Hematopoietic multipotent progenitor cell treated with erythropoietin and hydrocortisone succinate and interleukin-3 and kit ligand, for 6 days (in vitro differentiated cells): ENCODE data around the gene LEFTY2.
"Not testable (repeated sequence)": the region's sequence is repeated elsewhere in the genome, so short reads cannot be mapped to it uniquely, and the experiment has no call there.

ENCODE experiments used
- DNase-seq: peaks from one replicate; pipeline ENCODE4 v3.0.0-alpha.2; 2015

LEFTY2 gene

GRCh38 chr1:225953315-225953714 lies 12.3 kb upstream of the LEFTY2 start:
- DNase-seq: peak; percentile 41

DNA sequence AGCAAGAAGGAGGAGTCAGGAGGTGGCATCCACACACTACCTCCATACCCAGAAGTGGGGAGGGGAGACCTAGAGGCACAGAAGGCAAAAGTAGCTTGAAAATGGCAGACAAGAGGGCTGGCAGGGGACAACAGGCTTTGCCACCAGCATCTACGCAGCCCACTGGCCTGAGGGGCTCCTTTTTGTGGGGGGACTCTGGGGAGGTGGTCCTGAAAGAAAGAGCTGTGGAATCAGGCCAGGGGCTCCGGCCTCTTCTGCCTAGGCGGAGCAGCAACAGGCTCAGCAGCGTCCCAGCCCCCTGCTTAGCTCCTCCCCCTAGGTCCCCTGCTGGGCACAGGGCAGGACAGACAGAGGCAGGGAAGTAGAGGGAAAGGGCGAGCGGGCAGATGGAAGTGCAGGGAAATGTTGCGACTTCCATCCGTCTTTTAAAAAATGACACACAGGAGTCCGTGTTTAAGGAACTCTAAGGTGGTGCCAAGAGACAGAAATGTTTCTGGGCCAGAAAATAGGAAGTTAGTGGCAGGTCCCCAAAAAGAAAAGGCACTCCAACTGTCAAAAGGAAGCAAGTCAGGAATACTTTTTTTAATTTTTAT lies 10.0 kb upstream of the LEFTY2 start:
- DNase-seq: peak; percentile 51

DNA sequence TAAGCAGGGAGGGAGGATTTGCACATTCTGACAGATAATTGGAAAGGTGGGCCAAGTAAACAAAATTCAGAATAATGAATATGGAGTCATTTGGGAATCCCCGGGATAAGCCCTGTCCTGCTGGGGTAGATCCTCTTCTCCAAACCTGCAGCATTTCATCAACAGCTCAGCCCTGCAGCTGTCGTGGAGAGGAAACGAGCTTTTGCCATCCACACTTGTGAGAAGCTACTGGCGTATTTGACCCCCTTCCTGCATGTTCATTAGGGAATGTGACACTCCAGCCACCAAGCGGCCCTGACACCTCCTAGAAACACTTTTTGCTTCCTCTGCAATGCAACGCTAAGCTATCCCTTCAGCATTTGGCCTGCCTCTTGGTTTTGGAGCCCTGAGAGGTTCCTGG lies 8.0 kb upstream of the LEFTY2 start:
- DNase-seq: no peak

GRCh38 chr1:225946803-225947202 lies 5.8 kb upstream of the LEFTY2 start:
- DNase-seq: no peak

GRCh38 chr1:225946082-225946620 lies 5.1 kb upstream of the LEFTY2 start:
- no peak for DNase-seq

GRCh38 chr1:225945564-225945963 lies 4.5 kb upstream of the LEFTY2 start:
- DNase-seq: no peak

DNA sequence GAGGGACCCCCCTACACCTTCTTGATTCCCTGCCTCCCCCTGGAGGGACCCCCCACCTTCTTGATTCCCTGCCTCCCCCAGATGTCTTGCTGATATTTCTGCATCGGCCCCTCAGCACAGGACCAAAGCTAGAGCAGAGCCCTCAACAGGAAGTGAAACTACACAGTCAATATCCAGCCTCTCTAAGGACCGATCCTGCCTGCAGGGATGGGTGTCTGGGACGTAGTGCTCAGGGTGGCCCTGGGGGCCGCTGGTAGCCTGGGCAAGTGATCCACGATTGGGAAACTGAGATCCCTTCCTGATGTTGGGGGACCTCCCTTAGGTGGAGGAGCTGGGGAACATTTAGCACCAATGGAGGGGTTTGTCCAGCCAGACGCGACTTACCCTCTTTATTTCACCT lies 3.9 kb upstream of the LEFTY2 start:
- DNase-seq: no peak

DNA sequence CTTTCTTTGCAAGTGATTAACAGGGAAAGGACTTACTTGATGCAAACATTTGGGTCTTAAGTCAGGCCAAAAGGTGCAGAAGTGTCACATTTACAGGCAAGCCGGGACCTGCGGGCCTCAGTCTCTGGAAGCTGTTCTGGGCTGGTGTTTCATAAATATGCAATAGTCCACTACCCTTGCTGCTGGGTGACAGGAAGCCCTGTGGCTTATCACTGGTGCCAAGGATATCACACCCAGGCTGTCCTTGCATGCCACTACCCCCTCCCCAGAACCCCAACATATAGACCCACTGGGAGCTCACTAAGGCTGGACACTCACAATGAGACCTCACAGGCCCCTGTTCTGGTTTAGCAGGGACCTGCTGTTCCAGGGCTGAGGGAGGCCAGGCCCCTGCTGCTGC lies 3.4 kb upstream of the LEFTY2 start:
- no peak for DNase-seq

DNA sequence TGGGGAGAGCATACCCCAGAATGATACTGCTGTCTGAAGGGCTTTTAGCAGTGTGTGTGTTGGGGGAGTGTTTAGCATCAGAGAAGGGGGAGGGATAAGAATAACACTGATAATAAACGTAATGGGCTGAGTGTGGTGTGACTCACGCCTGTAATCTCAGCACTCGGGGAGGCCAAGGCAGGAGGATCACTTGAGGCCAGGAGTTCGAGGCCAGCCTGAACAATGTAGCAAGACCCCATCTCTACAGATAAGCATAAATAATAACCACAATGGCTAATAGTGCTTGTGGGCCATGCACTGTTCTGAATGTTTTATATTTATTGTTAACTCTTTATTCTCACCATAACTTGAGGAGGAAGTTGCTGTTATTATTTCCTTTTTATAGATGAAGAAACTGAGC lies 2.6 kb upstream of the LEFTY2 start:
- no peak for DNase-seq

DNA sequence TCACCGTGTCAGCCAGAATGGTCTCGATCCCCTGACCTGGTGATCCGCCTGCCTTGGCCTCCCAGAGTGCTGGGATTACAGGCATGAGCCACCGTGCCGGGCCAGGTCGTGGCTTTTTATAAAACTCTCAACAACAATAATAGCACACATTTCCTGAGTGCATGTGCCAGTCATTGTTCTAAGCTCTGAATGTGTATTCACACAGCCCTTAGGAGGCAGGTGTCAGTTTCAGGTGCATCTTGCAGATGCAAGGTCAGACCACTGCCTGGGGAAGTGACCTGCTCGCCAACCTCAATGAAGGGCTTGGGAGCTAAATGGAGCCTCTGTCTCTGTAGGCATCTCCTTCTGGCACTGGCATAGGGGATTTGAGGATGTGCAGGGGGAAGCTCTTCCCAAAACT lies 1.6 kb upstream of the LEFTY2 start:
- no peak for DNase-seq

DNA sequence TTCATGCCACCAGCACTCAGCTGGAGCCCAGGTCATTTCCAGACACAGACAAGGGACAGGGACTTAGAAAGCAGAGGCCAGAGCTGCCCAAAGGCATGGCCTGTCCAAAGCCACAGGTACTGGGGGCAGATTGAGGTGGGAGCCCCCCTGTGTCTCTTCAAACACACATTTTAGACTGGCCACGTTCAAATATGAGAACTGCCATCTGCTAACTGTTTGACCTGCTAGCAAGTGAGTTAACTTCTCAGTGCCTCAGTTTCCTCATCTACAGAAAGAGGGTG lies 862 bp upstream of the LEFTY2 start:
- DNase-seq: no peak

- DNase-seq: no peak
Measured at GRCh38 chr1:225940385-225941151, 452 bp downstream of the LEFTY2 start.

DNA sequence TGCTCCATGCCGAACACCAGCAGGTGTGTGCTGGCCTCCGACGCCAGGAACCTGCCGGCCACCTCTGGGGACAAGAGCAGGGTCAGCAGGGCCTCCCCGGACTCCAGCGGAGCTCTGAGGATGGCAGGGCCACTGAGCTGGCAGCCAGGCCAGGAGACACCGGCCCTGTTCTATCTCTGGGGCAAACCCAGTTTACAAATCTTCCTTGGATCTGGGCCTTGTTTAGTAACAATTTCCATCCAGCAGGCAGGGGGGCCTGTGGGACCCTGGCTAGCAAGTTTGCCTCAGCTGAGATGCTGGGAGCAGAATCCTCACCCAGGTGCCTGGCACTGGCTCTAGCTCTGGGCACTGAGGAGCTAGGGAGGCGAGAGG lies 1.1 kb downstream of the LEFTY2 start:
- not testable (repeated sequence) for DNase-seq

DNA sequence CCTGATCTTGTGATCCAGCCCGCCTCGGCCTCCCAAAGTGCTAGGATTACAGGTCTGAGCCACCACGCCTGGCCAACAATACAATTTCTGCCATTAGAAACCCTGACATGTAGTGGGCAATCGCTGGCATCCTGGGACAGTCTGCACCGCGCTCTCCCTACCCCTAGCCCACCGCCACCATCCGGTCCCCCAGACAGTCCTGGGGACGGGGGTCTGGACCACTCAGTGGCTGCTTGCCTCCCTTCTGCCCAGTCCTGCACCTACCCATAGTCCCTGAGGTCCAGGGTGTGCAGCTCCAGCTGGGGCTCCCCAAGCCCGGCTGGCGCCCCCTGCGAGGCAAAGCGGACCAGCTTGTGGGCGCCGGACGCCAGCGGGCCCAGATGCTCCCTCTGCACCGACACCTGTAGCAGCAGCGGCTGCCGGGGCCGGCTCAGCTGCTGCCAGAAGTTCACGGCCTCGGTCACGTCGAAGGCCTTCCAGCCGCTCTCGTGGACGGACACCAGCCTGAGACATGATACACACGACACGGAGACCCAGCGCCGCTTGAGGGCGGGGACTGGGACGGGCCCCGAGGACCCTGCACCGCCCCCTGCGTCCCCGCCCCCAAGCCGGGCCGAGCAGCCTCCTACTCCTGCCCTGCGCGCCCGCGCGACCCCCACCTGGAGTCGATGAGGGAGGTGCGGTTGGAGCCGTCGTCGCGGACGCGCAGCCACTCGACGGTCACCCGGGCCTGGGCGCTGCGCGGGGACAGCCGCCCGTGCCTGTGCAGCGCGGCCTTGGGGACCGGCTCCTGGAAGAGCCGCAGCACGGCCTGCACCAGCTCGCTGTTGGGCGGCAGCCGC lies 1.7 kb downstream of the LEFTY2 start:
- not testable (repeated sequence) for DNase-seq

- DNase-seq: no peak
Measured at GRCh38 chr1:225937048-225937968, 3.7 kb downstream of the LEFTY2 start.

- no peak for DNase-seq
Measured at GRCh38 chr1:225936523-225936922, 4.5 kb downstream of the LEFTY2 start.

DNA sequence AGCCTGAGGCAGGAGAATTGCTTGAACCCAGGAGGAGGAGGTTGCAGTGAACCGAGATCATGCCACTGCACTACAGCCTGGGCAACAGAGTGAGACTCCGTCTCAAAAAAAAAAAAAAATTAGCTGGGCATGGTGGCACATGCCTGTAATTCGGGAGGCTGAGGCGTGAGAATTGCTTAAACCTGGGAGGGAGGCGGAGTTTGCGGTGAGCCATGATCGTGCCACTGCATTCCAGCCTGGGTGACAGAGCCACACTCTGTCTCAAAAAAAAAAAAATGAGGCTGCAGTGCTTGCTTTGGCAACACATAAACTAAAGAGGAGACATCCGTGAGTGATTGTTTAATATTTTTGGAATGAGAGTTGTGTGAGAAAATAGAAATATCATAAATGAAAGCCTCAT lies 4.9 kb downstream of the LEFTY2 start:
- not testable (repeated sequence) for DNase-seq

GRCh38 chr1:225934711-225935110 lies 6.3 kb downstream of the LEFTY2 start:
- DNase-seq: no peak

GRCh38 chr1:225933072-225933471 lies 7.9 kb downstream of the LEFTY2 start:
- DNase-seq: no peak

DNA sequence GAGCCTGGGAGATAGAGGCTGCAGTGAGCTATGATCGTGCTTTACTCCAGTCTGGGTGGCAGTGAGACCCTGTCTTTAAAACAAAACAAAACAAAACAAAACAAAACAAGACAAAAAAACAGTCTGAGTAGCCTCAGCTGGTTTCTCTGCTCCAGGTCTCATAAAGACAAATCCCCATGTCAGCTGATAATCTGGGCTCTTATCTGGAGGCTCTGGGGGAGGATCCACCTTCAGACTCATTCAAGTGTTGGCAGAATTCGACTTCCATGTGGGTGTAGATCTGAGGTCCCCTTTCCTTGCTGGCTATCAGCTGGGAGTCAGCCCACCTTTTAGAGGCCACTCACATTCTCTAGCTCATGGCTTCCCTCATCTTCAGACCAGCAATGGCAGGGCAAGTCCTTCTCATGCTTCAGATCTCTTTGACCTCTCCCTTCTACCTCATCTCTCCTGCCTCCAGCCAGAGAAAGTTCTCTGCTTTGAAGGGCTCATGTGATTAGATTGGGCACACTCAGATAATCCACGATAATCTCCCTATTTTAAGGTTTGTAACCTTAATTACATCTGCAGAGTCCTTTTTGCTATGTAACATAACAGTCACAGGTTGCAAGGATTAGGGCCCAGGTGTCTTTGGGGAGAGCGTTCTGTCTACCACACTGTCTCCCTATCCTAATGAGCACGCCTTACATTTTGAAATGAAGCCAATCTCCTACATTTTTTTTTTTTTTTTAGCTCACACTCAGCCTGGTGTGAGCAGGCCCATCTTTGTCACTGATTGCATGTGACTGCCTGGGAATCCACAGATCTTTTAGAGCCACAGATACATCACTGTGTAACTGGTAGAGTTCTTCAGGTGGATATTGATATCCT lies 9.5 kb downstream of the LEFTY2 start:
- DNase-seq: peak; percentile 80

DNA sequence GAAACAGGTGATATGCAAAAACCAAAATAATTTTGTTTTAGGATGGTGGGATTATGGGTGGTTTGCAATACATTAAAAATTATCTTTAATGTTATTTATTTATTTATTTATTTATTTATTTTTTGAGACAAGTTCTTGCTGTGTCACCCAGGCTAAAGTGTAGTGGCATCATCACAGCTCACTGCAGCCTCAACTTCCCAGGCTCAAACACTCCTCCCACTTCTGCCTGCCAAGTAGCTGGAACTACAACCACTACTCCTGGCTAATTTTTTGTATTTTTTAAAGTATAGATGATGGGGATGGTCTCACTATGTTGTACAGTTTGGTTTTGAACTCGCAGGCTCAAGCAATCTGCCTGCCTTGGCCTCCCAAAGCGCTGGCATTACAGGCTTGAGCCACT lies 10.5 kb downstream of the LEFTY2 start:
- no peak for DNase-seq

GRCh38 chr1:225929462-225929861 lies 11.6 kb downstream of the LEFTY2 start:
- DNase-seq: not testable (repeated sequence)
